ENCODE data around the gene HBQ1. TPM values are rescaled to one million over a fixed set of nuclear protein-coding genes. Genes with fewer than 3 reads are reported as not detected.
"Not testable (repeated sequence)": the region's sequence is repeated elsewhere in the genome, so short reads cannot be mapped to it uniquely, and the experiment has no call there.

The HBQ1 gene
- total RNA-seq, 1 donor from 2014 or later, result not detected

DNA sequence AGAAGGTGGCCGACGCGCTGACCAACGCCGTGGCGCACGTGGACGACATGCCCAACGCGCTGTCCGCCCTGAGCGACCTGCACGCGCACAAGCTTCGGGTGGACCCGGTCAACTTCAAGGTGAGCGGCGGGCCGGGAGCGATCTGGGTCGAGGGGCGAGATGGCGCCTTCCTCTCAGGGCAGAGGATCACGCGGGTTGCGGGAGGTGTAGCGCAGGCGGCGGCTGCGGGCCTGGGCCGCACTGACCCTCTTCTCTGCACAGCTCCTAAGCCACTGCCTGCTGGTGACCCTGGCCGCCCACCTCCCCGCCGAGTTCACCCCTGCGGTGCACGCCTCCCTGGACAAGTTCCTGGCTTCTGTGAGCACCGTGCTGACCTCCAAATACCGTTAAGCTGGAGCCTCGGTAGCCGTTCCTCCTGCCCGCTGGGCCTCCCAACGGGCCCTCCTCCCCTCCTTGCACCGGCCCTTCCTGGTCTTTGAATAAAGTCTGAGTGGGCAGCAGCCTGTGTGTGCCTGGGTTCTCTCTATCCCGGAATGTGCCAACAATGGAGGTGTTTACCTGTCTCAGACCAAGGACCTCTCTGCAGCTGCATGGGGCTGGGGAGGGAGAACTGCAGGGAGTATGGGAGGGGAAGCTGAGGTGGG is 6.9 kb upstream of the HBQ1 start:
- ATAC-seq; intact Hi-C loops (cut with micrococcal nuclease); DNase-seq: not testable (repeated sequence)

GRCh38 chr16:173928-174769 is 6.1 kb upstream of the HBQ1 start:
- DNase-seq; intact Hi-C loops (cut with micrococcal nuclease): not testable (repeated sequence)
- ATAC-seq, result peak; percentile 26

DNA sequence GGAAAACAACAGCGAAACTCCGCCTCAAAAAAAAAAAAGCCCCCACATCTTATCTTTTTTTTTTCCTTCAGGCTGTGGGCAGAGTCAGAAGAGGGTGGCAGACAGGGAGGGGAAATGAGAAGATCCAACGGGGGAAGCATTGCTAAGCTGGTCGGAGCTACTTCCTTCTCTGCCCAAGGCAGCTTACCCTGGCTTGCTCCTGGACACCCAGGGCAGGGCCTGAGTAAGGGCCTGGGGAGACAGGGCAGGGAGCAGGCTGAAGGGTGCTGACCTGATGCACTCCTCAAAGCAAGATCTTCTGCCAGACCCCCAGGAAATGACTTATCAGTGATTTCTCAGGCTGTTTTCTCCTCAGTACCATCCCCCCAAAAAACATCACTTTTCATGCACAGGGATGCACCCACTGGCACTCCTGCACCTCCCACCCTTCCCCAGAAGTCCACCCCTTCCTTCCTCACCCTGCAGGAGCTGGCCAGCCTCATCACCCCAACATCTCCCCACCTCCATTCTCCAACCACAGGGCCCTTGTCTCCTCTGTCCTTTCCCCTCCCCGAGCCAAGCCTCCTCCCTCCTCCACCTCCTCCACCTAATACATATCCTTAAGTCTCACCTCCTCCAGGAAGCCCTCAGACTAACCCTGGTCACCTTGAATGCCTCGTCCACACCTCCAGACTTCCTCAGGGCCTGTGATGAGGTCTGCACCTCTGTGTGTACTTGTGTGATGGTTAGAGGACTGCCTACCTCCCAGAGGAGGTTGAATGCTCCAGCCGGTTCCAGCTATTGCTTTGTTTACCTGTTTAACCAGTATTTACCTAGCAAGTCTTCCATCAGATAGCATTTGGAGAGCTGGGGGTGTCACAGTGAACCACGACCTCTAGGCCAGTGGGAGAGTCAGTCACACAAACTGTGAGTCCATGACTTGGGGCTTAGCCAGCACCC is 5.0 kb upstream of the HBQ1 start:
- intact Hi-C loops (cut with micrococcal nuclease), result no loop called here
- DNase-seq (no peak), ATAC-seq (no peak)

DNA sequence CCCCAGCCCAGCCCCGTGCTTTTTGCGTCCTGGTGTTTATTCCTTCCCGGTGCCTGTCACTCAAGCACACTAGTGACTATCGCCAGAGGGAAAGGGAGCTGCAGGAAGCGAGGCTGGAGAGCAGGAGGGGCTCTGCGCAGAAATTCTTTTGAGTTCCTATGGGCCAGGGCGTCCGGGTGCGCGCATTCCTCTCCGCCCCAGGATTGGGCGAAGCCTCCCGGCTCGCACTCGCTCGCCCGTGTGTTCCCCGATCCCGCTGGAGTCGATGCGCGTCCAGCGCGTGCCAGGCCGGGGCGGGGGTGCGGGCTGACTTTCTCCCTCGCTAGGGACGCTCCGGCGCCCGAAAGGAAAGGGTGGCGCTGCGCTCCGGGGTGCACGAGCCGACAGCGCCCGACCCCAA is 4.3 kb upstream of the HBQ1 start:
- DNase-seq; ATAC-seq; intact Hi-C loops (cut with micrococcal nuclease): not testable (repeated sequence)

DNA sequence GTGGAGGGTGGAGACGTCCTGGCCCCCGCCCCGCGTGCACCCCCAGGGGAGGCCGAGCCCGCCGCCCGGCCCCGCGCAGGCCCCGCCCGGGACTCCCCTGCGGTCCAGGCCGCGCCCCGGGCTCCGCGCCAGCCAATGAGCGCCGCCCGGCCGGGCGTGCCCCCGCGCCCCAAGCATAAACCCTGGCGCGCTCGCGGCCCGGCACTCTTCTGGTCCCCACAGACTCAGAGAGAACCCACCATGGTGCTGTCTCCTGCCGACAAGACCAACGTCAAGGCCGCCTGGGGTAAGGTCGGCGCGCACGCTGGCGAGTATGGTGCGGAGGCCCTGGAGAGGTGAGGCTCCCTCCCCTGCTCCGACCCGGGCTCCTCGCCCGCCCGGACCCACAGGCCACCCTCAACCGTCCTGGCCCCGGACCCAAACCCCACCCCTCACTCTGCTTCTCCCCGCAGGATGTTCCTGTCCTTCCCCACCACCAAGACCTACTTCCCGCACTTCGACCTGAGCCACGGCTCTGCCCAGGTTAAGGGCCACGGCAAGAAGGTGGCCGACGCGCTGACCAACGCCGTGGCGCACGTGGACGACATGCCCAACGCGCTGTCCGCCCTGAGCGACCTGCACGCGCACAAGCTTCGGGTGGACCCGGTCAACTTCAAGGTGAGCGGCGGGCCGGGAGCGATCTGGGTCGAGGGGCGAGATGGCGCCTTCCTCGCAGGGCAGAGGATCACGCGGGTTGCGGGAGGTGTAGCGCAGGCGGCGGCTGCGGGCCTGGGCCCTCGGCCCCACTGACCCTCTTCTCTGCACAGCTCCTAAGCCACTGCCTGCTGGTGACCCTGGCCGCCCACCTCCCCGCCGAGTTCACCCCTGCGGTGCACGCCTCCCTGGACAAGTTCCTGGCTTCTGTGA is 3.5 kb upstream of the HBQ1 start, which contains the start of gene HBA1:
TSS of gene HBA1 (plus strand) at position 204 of the 906 bp plus-strand sequence. CDS start at position 241, 37 bp downstream.
- intact Hi-C loops (cut with micrococcal nuclease); DNase-seq: not testable (repeated sequence)
- peak; percentile 11 for ATAC-seq

DNA sequence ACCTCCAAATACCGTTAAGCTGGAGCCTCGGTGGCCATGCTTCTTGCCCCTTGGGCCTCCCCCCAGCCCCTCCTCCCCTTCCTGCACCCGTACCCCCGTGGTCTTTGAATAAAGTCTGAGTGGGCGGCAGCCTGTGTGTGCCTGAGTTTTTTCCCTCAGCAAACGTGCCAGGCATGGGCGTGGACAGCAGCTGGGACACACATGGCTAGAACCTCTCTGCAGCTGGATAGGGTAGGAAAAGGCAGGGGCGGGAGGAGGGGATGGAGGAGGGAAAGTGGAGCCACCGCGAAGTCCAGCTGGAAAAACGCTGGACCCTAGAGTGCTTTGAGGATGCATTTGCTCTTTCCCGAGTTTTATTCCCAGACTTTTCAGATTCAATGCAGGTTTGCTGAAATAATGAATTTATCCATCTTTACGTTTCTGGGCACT is 2.9 kb upstream of the HBQ1 start:
- intact Hi-C loops (cut with micrococcal nuclease), result no loop called here
- DNase-seq (peak; percentile 48), ATAC-seq (no peak)

DNA sequence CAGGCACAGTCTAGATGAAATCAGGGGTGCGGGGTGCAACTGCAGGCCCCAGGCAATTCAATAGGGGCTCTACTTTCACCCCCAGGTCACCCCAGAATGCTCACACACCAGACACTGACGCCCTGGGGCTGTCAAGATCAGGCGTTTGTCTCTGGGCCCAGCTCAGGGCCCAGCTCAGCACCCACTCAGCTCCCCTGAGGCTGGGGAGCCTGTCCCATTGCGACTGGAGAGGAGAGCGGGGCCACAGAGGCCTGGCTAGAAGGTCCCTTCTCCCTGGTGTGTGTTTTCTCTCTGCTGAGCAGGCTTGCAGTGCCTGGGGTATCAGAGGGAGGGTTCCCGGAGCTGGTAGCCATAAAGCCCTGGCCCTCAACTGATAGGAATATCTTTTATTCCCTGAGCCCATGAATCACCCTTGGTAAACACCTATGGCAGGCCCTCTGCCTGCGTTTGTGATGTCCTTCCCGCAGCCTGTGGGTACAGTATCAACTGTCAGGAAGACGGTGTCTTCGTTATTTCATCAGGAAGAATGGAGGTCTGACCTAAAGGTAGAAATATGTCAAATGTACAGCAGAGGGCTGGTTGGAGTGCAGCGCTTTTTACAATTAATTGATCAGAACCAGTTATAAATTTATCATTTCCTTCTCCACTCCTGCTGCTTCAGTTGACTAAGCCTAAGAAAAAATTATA is 2.1 kb upstream of the HBQ1 start:
- DNase-seq (no peak), ATAC-seq (no peak)
- intact Hi-C loops (cut with micrococcal nuclease), result no loop called here

DNA sequence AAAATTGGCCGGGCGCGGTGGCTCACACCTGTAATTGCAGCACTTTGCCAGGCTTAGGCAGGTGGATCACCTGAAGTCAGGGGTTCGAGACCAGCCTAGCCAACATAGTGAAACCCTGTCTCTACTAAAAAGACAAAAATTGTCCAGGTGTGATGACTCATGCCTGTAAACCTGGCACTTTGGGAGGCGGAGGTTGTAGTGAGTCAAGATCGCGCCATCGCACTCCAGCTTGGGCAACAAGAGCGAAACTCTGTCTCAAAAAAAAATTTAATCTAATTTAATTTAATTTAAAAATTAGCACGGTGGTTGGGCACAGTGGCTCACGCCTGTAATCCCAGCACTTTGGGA is 1.6 kb upstream of the HBQ1 start:
- DNase-seq, result no peak
- no peak for ATAC-seq
- intact Hi-C loops (cut with micrococcal nuclease), result no loop called here

DNA sequence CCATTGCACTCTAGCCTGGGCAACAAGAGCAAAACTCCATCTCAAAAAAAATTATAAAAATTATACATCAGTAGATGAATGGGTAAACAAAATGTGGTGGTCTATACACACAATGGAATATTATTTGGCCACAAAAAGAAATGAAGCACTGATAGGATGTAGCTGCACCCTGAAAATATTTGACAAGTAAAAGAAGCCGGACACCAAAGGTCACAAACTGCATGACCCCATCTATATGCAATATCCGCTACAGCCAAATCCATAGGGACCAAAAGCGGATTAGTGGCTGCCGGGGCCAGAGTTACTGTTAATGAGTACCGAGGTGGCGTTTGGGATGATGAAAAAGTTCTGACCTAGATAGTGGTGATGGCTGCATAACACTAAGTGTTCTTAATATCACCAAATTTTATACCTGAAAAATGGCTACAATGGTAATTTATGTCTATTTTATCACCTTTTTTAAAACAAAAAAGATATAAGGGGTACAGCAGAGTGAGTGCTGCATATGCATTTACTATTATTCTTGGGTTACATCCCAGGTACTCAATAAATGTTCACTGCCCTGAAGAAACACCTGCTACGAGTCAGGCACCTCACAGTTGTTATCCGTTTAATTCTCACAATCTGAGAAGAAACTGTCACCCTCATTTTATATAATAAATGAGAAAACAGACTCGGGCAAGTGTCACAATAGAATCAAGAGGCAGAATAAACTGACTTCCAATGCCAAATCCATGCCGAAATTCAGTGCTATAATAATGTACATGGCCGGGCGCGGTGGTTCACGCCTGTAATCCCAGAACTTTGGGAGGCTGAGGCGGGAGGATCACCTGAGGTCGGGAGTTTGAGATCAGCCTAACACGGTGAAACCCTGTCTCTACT is 807 bp upstream of the HBQ1 start:
- ATAC-seq, result no peak
- intact Hi-C loops (cut with micrococcal nuclease), result loop anchor here (5.0 kb wide), 1 partner anchor 72 kb away; no protein-coding TSS in a partner anchor

DNA sequence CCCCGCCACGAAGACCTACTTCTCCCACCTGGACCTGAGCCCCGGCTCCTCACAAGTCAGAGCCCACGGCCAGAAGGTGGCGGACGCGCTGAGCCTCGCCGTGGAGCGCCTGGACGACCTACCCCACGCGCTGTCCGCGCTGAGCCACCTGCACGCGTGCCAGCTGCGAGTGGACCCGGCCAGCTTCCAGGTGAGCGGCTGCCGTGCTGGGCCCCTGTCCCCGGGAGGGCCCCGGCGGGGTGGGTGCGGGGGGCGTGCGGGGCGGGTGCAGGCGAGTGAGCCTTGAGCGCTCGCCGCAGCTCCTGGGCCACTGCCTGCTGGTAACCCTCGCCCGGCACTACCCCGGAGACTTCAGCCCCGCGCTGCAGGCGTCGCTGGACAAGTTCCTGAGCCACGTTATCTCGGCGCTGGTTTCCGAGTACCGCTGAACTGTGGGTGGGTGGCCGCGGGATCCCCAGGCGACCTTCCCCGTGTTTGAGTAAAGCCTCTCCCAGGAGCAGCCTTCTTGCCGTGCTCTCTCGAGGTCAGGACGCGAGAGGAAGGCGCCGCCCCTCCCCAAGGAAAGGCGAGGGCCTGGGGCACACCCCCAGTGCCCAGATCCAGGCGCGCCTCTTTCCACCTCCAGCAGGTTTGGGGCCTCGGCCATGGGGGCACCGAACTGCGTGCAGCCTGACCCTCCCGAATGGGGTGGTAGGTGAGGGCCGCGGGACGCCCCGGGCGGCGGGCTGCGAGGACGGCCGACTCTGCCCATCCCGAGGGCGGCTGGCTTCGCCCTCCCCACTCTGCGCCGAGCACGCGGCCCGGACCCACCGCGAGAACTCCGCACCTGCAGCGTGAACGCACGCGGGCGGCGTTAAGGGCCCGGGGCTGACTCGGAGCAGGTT is 664 bp downstream of the HBQ1 start:
- ATAC-seq (peak; percentile 81), DNase-seq (peak; percentile 85)
- intact Hi-C loops (cut with micrococcal nuclease), result loop anchor here (5.0 kb wide), 1 partner anchor 74 kb away; no protein-coding TSS in a partner anchor

More for the DNA sequence above, 807 bp upstream of the HBQ1 start:
- DNase-seq, result no peak

- intact Hi-C loops (cut with micrococcal nuclease), result loop anchor here (5.0 kb wide), 1 partner anchor 74 kb away; no protein-coding TSS in a partner anchor
- no peak for DNase-seq
- ATAC-seq, result no peak
Observed at GRCh38 chr16:181565-182021, 1.3 kb downstream of the HBQ1 start.

GRCh38 chr16:183005-183404 is 2.7 kb downstream of the HBQ1 start:
- intact Hi-C loops (cut with micrococcal nuclease), result loop anchor here (5.0 kb wide), 1 partner anchor 76 kb away; no protein-coding TSS in a partner anchor
- no peak for DNase-seq
- no peak for ATAC-seq

DNA sequence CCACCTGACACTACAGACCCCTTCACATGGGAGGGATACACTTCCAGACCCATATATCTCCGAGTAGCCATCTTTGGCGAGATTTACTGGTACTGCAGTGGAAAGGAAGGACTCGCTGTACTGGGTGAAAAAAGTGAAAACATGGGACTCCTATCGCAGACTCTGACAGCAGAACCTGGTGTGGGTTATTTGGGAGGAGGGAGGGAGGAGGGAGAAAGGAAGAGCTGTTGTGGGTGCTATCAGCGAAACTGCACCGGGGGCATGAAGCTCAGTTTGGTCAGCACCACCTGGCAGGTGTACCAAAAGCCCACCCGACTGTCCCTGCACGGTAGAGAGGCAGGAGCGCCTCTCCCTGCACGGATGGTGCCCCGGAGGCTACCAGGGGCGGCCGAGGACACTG is 5.0 kb downstream of the HBQ1 start:
- ATAC-seq (no peak), DNase-seq (no peak)
- intact Hi-C loops (cut with micrococcal nuclease), result no loop called here

- ATAC-seq (no peak), DNase-seq (no peak)
- intact Hi-C loops (cut with micrococcal nuclease), result no loop called here
Observed at GRCh38 chr16:185691-186090, 5.4 kb downstream of the HBQ1 start.

GRCh38 chr16:187330-187729 is 7.1 kb downstream of the HBQ1 start:
- no peak for DNase-seq
- ATAC-seq, result no peak
- intact Hi-C loops (cut with micrococcal nuclease), result no loop called here

- no peak for ATAC-seq
- intact Hi-C loops (cut with micrococcal nuclease), result no loop called here
- DNase-seq, result no peak
Observed at GRCh38 chr16:188674-189073, 8.4 kb downstream of the HBQ1 start.
